GM18505 (cell line): ENCODE data around the gene PER1.
"Not testable (repeated sequence)": the region's sequence is repeated elsewhere in the genome, so short reads cannot be mapped to it uniquely, and the experiment has no call there.

Source experiments
- ATAC-seq: cut with Tn5 transposase; IDR thresholded peaks from one replicate; pipeline ENCODE4 v1.9.1; 2021; ENCODE audit not compliant: unreplicated experiment
- POLR2A ChIP-seq: IDR thresholded peaks from 4 replicates; pipeline ENCODE4 v1.6.1; 2011; ENCODE audit warnings: borderline replicate concordance; ENCODE audit not compliant: insufficient read depth, insufficient read length; ENCODE audit errors: extremely low read depth

Gene PER1

GRCh38 chr17:8108972-8109660 lies 43.1 kb downstream of the PER1 start:
- no peak for ATAC-seq
- TF ChIP-seq POLR2A, result no peak

- not testable (repeated sequence) for ATAC-seq
These were observed 45.2 kb downstream of the PER1 start for GRCh38 chr17:8106980-8107379.

GRCh38 chr17:8105957-8106398 lies 46.2 kb downstream of the PER1 start:
- no peak for ATAC-seq
- no peak for TF ChIP-seq POLR2A

GRCh38 chr17:8104911-8105310 lies 47.3 kb downstream of the PER1 start:
- ATAC-seq, result no peak
- TF ChIP-seq POLR2A, result no peak

- no peak for TF ChIP-seq POLR2A
- ATAC-seq, result no peak
These were observed 48.7 kb downstream of the PER1 start for GRCh38 chr17:8103549-8103948.

- no peak for ATAC-seq
- no peak for TF ChIP-seq POLR2A
These were observed 50.5 kb downstream of the PER1 start for GRCh38 chr17:8101721-8102120.

GRCh38 chr17:8100763-8101162 lies 51.4 kb downstream of the PER1 start:
- no peak for ATAC-seq
- no peak for TF ChIP-seq POLR2A

- TF ChIP-seq POLR2A, result no peak
- no peak for ATAC-seq
These were observed 52.1 kb downstream of the PER1 start for GRCh38 chr17:8100111-8100510.

- TF ChIP-seq POLR2A, result no peak
- no peak for ATAC-seq
These were observed 55.7 kb downstream of the PER1 start for GRCh38 chr17:8096541-8096940.

- TF ChIP-seq POLR2A, result no peak
- ATAC-seq, result no peak
These were observed 56.8 kb downstream of the PER1 start for GRCh38 chr17:8095361-8095760.

GRCh38 chr17:8091033-8091687 lies 61.0 kb downstream of the PER1 start:
- ATAC-seq, result no peak
- TF ChIP-seq POLR2A, result peak; percentile 21
